ENCODE data around the gene AADACL4. TPM values are rescaled to one million over a fixed set of nuclear protein-coding genes. Genes with fewer than 3 reads are reported as not detected.

AADACL4 gene
- total and polyA plus RNA-seq, 2 of the 8 experiments (the other 6 are each of a cell fraction or from before 2014, with no cell fraction given) = 0.08 TPM; not detected in 1

- POLR2A ChIA-PET (ENCODE audit: partially characterized antibody) = interaction anchor here (1.0 kb wide), 1 partner anchor 34 kb away, joined by 3 read pairs; no protein-coding TSS in a partner anchor
- Histone ChIP-seq H3K4me2 (ENCODE audit: insufficient read depth in 1 of 2, low read depth in 2 of 2, low read length in 2 of 2) (no peak overlapping the region), H2BK12ac (ENCODE audit: low read depth, low read length) (peak overlapping the region; percentile 39; the same call in 1 of the 2 replicates), H4K8ac (ENCODE audit: extremely low read depth, insufficient read depth, low read length) (0 out of 2 replicates have a peak overlapping the region, but pooled peaks have one; percentile 12), H3K9ac (replicated peaks in 1 of 4; ENCODE audit: extremely low read depth in 1 of 4, low read depth in 3 of 4, low read length in 3 of 4) (no peak overlapping the region), H3K4me1 (replicated peaks in 1 of 4; ENCODE audit: control insufficient read depth in 3 of 4, insufficient read depth in 4 of 4, low read length in 3 of 4) (no peaks in the 10 kb centered on the region), H3K23ac (ENCODE audit: insufficient read length) (no peak overlapping the region), H4K5ac (ENCODE audit: insufficient read length, low read depth, low read length) (no peak overlapping the region), H3K27ac (ENCODE audit: low read depth, low read length) (no peak overlapping the region), H3K9me3 (ENCODE audit: insufficient read depth in 2 of 2, low read depth in 1 of 2, low read length in 1 of 2) (peaks cover 3 to 10% of the 10 kb centered on the region in 2 experiments; a peak in 1 of 4 replicates), H3K36me3 (ENCODE audit: control insufficient read depth in 2 of 4, insufficient read depth in 4 of 4, low read length in 3 of 4) (no peaks in the 10 kb centered on the region), H3K18ac (ENCODE audit: extremely low read depth, low read length) (peak overlapping the region; percentile 56; the same call in 1 of the 2 replicates), H2BK15ac (ENCODE audit: low read length) (no peak overlapping the region), H2AFZ (ENCODE audit: low read length) (no peak overlapping the region), H3K4me3 (ENCODE audit: extremely low read depth in 1 of 4, insufficient read depth in 2 of 4, low read depth in 3 of 4, low read length in 4 of 4) (no peak overlapping the region), H2AK5ac (ENCODE audit: low read depth, low read length) (no peak overlapping the region), H2BK120ac (replicated peaks; ENCODE audit: low read depth, low read length) (no peak overlapping the region), H2BK5ac (ENCODE audit: low read depth, low read length) (no peak overlapping the region), H4K91ac (replicated peaks; ENCODE audit: insufficient read length, low read length) (peak overlapping the region; percentile 92), H3K56ac (replicated peaks; ENCODE audit: insufficient read length, low read depth, low read length) (no peak overlapping the region), H3K79me2 (ENCODE audit: control insufficient read depth in 1 of 2, insufficient read depth in 2 of 2, low read length in 2 of 2) (no peaks in the 10 kb centered on the region), H3K23me2 (ENCODE audit: low read depth, low read length) (no peaks in the 10 kb centered on the region; the same call in 1 of the 2 replicates), H3K79me1 (ENCODE audit: low read depth, low read length) (no peaks in the 10 kb centered on the region), H3K27me3 (replicated peaks in 1 of 4; ENCODE audit: control insufficient read depth in 3 of 4, extremely low read depth in 1 of 4, insufficient read depth in 3 of 4, low read length in 3 of 4) (peaks cover 0 to 1% (median 0%) of the 10 kb centered on the region in 4 experiments; a peak in 1 of 7 replicates), H4K20me1 (replicated peaks in 1 of 2; ENCODE audit: control insufficient read depth in 1 of 2, insufficient read depth in 2 of 2, low read length in 2 of 2) (no peaks in the 10 kb centered on the region), H2BK20ac (ENCODE audit: low read length) (0 out of 2 replicates have a peak overlapping the region, but pooled peaks have one; percentile 27), H3K4ac (replicated peaks; ENCODE audit: insufficient read length, low read depth, low read length) (peak overlapping the region; percentile 84), H3K14ac (ENCODE audit: insufficient read length) (no peak overlapping the region)
- DNase-seq (ENCODE audit: low read depth in 1 of 2, low spot score in 2 of 2) (peak; percentile 17 to 89), FAIRE-seq (peak; percentile 100)
- CTCF ChIA-PET (ENCODE audit: partially characterized antibody) = interaction anchor here (0.6 to 5.1 kb wide), 77 partner anchors 9 to 847 kb away, joined by 3 to 42 read pairs (median 4); partner anchors contain the start of genes AADACL4 and DHRS3
- WGBS, 2 experiments (ENCODE audit: extremely low coverage in 1 of 2, insufficient coverage in 1 of 2, insufficient read length in 1 of 2, insufficient replicate concordance in 2 of 2, low coverage in 1 of 2, low lambda C conversion rate in 2 of 2, missing lambda C conversion rate in 1 of 2) = 62% methylated on average over 23 of the region's 23 CpGs; no CpG with 5 or more reads in 1 of the 2 experiments
- TF ChIP-seq YY1 (IDR thresholded peaks at IDR 0.05; ENCODE audit: low read depth, low read length) = 0 out of 2 replicates have a peak, but pooled peaks have one; percentile 5
- peak; percentile 72 for TF ChIP-seq E2F6 (IDR thresholded peaks at IDR 0.05)
- no peak for TF ChIP-seq CHD2 (IDR thresholded peaks at IDR 0.05; ENCODE audit: low read length)
- peak; percentile 95 to 96 for TF ChIP-seq RAD21 (IDR thresholded peaks at IDR 0.05 in 1 of 2, conservative IDR thresholded peaks at IDR 0.05 in 1 of 2; ENCODE audit: low read depth in 2 of 2, low read length in 2 of 2)
- peak; percentile 70 for TF ChIP-seq CREB1 (IDR thresholded peaks at IDR 0.05)
- peak; percentile 83 to 98 (median 89) for TF ChIP-seq CTCF (IDR thresholded peaks at IDR 0.05; ENCODE audit: control extremely low read depth in 1 of 3, insufficient read depth in 1 of 3, low read depth in 1 of 3, low read length in 3 of 3)
- TF ChIP-seq MAFK (IDR thresholded peaks at IDR 0.05; ENCODE audit: low read depth, low read length) = no peak
Measured at GRCh38 chr1:12658531-12659453, 14.9 kb downstream of the AADACL4 start.

All from H1 (cell line).